GM18870 (cell line): ENCODE measurements around the gene FAM210A.
"Not testable (repeated sequence)": the region's sequence is repeated elsewhere in the genome, so short reads cannot be mapped to it uniquely, and the experiment has no call there.

Source experiments
- ATAC-seq: cut with Tn5 transposase; IDR thresholded peaks from one replicate; pipeline ENCODE4 v1.9.1; 2021; ENCODE audit warnings: moderate library complexity; ENCODE audit not compliant: unreplicated experiment

FAM210A gene

GRCh38 chr18:13710414-13710831 lies 15.9 kb downstream of the FAM210A start:
- no peak for ATAC-seq

- ATAC-seq: no peak
These were observed 22.5 kb downstream of the FAM210A start for GRCh38 chr18:13703899-13704298.

GRCh38 chr18:13700153-13700552 lies 26.2 kb downstream of the FAM210A start:
- no peak for ATAC-seq

- ATAC-seq: no peak
These were observed 29.4 kb downstream of the FAM210A start for GRCh38 chr18:13696961-13697360.

DNA sequence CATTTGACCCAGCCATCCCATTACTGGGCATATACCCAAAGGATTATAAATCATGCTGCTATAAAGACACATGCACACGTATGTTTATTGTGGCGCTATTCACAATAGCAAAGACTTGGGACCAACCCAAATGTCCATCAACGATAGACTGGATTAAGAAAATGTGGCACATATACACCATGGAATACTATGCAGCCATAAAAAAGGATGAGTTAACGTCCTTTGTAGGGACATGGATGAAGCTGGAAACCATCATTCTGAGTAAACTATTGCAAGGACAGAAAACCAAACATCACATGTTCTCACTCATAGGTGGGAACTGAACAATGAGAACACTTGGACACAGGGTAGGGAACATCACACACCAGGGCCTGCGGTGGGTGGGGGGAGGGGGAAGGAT lies 31.0 kb downstream of the FAM210A start:
- ATAC-seq: not testable (repeated sequence)

GRCh38 chr18:13690060-13690459 lies 36.3 kb downstream of the FAM210A start:
- ATAC-seq: not testable (repeated sequence)

GRCh38 chr18:13688191-13689136 lies 37.9 kb downstream of the FAM210A start:
- no peak for ATAC-seq

DNA sequence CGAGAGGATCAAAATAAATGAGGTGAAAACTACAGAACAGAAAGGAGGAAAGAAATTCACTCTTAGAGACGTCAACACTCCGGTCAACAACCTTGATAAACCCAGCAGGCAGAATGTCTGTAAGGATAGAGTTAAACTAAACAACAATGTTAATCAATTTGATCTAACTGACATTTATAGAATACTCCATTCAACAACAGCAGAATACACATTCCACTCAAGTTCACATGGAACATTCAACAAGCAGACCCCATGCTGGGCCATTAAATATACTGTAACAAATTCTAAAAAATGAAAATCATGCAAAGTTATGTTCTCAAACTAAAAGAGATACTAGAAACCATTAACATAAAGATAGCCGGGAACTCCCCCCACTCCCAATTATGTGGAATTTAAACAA lies 41.8 kb downstream of the FAM210A start:
- no peak for ATAC-seq

DNA sequence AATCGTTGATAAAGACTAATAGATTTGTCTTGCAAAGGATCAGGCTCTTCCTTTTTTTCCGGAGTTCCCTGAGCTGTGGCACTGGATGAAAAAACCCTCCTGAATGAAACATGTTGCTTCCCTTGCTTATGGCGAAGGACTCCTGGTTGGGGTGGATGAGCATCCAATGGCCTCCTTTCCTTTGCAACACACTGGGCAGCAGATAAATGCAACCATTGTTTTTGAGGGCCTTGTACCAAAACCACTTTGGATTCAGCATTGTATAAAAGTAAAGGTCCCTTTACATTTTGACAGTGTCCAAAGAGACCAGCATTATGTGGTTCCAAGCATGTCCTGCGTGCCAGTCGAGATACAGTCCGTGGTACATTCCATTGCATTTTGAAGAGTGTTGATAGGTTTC lies 44.7 kb downstream of the FAM210A start:
- ATAC-seq: no peak

- ATAC-seq: no peak
These were observed 45.7 kb downstream of the FAM210A start for GRCh38 chr18:13680612-13681011.

GRCh38 chr18:13677350-13677749 lies 49.0 kb downstream of the FAM210A start:
- ATAC-seq: not testable (repeated sequence)

GRCh38 chr18:13676471-13676870 lies 49.9 kb downstream of the FAM210A start:
- ATAC-seq: no peak

GRCh38 chr18:13672657-13673056 lies 53.7 kb downstream of the FAM210A start:
- ATAC-seq: no peak

DNA sequence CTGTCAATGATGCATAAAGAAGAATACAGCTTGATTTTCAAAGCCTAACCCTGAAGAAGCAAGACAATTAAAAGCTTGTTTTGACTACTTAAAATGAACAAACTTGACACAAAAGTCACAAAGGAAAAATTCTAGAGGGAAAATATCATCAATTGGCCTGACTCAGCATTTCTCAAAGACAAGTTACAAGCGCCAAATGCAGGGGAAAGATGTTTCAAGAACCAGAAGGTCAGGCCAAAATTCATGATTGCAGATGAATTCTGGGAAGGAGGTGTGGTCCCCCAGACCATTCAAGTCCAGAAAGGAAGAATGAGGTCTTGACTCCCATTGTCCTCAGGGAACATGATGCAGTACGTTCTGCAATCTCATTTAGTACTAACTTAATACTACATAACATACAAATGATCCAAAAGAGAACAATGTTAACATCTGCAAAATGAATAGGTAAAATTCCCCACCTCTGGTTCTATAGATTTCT lies 64.5 kb downstream of the FAM210A start:
- no peak for ATAC-seq

DNA sequence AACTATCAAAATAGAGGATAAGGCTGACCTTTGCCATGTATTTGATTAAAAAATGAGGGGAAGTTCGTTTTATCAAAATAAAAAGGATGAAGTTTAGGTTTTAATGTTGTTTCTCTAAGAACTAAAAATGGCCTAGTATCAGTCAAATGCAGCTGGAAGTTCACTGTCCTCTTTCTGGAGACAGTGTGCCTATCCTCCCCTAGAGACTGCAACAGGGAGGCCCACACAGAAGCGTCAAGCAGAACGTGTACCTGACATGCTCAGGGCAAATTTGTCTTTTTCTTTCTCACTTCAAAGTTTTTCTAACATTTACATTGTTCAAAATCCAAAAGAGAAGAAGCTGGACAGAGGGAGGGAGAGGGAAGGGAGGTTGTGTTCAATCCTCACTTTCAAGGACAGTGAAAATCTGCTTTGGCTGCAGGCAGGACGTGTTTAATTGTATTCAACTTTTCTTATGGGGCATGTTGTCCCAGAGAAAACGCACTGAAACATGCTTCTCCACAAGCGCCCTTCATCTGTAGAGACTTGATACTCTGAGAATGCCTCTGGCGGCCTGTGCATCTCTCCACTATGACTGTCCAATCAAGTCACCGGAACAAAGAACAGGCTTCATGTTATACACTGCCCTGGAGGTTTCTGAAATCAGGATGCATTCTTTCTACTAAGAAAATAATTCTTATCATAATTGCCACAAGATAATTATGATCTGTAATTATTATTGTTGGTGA lies 65.1 kb downstream of the FAM210A start:
- ATAC-seq: no peak

DNA sequence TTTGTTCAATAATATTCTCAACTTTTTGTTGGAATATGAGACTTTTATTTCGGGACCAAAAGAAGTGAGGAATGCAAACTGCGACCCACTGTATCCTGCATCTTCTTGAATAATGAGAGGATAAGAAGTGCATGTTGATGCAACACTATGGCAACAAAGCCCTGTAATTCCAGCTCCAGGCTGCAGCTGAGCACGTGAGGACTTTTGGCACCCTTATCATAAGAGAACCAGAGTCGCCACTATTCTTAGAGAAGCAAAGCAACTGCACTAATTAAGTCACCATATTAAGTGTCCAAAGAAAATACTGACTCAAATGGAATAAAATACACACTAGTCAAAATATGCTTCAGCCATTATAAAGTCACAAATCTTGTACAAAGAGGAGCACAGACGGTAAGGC lies 65.8 kb downstream of the FAM210A start:
- ATAC-seq: no peak

DNA sequence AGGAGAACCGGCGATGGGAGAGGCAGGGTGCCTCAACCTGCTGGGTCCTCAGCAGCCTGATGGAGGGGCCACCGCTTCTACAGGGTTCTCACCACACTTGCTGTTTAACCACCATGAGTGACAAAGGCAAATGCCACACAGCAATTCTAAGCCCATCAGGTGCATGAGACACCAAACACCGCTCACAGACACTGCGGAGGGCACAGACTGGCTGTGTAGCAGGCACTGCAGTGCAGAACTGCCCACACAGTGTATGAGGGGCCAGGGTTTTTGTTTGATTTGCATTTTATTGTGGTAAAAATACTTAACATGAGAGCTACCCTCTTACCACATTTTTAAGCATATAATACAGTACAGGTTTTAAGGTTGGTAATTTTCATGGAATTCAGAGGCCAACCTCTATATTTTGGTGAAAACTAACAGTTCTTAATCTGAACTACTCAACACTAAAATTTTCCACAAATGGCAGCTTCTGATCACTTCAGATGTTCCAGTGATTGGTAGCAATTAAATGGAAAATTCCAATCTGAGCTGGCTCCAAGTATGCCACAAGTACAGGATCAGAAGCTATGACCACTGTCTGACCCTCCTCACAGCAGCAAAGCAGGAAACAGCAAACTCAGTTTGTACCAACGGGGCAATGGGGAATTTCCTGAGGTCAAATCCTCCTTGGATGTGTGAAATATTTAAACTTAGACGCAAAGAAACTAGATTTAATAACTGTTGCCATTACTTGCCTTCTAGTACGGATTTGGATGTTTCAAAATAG lies 67.7 kb downstream of the FAM210A start:
- ATAC-seq: no peak

DNA sequence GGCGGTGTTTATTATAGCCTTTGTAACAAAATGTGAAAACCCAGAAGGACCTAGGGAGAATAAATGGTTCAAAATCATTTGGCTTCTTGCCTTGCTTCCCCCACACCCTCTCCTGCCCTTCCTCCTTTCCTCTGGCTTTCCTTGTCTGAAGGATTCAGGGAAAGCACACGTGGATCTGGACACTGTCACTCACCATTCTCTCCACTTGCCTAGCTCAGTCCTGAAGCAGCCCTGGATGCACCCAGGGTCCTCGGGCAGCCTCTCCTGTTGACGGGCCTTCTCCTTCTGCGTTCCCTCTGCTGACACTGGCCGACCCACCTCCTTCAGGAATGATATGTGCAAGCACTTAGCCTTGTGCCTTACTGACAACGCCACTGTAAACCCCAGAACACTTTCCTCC lies 68.4 kb downstream of the FAM210A start:
- no peak for ATAC-seq

GRCh38 chr18:13653746-13654433 lies 72.5 kb downstream of the FAM210A start:
- no peak for ATAC-seq
